Measurements from ENCODE around the gene ASCL2. TPM values are rescaled to one million over a fixed set of nuclear protein-coding genes. Genes with fewer than 3 reads are reported as not detected.

The ASCL2 gene
- total RNA-seq, 1 donor from 2014 or later, result 2.0 TPM

GRCh38 chr11:2271327-2272227, 1.2 kb upstream of the ASCL2 start:
- no peak for ATAC-seq

- ATAC-seq, result peak; percentile 55
Measured at GRCh38 chr11:2271077-2271326, 614 bp upstream of the ASCL2 start.

GRCh38 chr11:2269601-2270321, 627 bp downstream of the ASCL2 start:
- peak; percentile 71 for ATAC-seq

GRCh38 chr11:2268729-2269600, 1.4 kb downstream of the ASCL2 start:
- ATAC-seq, result peak; percentile 52

GRCh38 chr11:2267851-2268728, 2.3 kb downstream of the ASCL2 start:
- ATAC-seq, result no peak

GRCh38 chr11:2267306-2267850, 3.0 kb downstream of the ASCL2 start:
- ATAC-seq, result no peak

- no peak for ATAC-seq
Measured at GRCh38 chr11:2266586-2267305, 3.6 kb downstream of the ASCL2 start.

GRCh38 chr11:2265854-2266585, 4.4 kb downstream of the ASCL2 start:
- no peak for ATAC-seq

GRCh38 chr11:2265396-2265795, 5.0 kb downstream of the ASCL2 start:
- no peak for ATAC-seq

- ATAC-seq, result no peak
Measured at GRCh38 chr11:2264366-2265053, 5.9 kb downstream of the ASCL2 start.

GRCh38 chr11:2263724-2264360, 6.5 kb downstream of the ASCL2 start:
- no peak for ATAC-seq

- ATAC-seq, result no peak
Measured at GRCh38 chr11:2263071-2263565, 7.3 kb downstream of the ASCL2 start.

- ATAC-seq, result no peak
Measured at GRCh38 chr11:2262301-2263070, 7.9 kb downstream of the ASCL2 start.

- no peak for ATAC-seq
Measured at GRCh38 chr11:2261436-2262230, 8.8 kb downstream of the ASCL2 start.

- no peak for ATAC-seq
Measured at GRCh38 chr11:2260491-2261364, 9.7 kb downstream of the ASCL2 start.

GRCh38 chr11:2259897-2260451, 10.4 kb downstream of the ASCL2 start:
- no peak for ATAC-seq
